ENCODE results near the gene PHACTR1. TPM values are rescaled to one million over a fixed set of nuclear protein-coding genes. Genes with fewer than 3 reads are reported as not detected.

PHACTR1 gene
- total RNA-seq, 1 donor from 2014 or later: 0.49 TPM

GRCh38 chr6:12947151-12947871, 230.7 kb downstream of the PHACTR1 start:
- no peak for DNase-seq (ENCODE audit: extremely low spot score in 2 of 2)
- no peak overlapping the region for H3K4me3 ChIP-seq
- no peaks in the 10 kb centered on the region for H3K36me3 ChIP-seq
- no peaks in the 10 kb centered on the region for H3K9me3 ChIP-seq
- H3K27me3 ChIP-seq: no peaks in the 10 kb centered on the region
- intact Hi-C loops (cut with DNase I): no loop called here
- no peak for TF ChIP-seq CTCF (IDR thresholded peaks at IDR 0.05)
- TF ChIP-seq POLR2A (IDR thresholded peaks at IDR 0.05): no peak
- TF ChIP-seq POLR2AphosphoS5 (IDR thresholded peaks at IDR 0.05; ENCODE audit: insufficient read depth in 1 of 2, low read depth in 1 of 2): no peak
- no peaks in the 10 kb centered on the region for H3K4me1 ChIP-seq
- no peak overlapping the region for H3K27ac ChIP-seq

- TF ChIP-seq POLR2A (IDR thresholded peaks at IDR 0.05) (no peak), POLR2AphosphoS5 (IDR thresholded peaks at IDR 0.05; ENCODE audit: insufficient read depth in 1 of 2, low read depth in 1 of 2) (no peak), CTCF (IDR thresholded peaks at IDR 0.05) (no peak)
- Histone ChIP-seq H3K4me1 (no peaks in the 10 kb centered on the region), H3K9me3 (no peaks in the 10 kb centered on the region), H3K27ac (no peak overlapping the region), H3K36me3 (no peaks in the 10 kb centered on the region), H3K4me3 (no peak overlapping the region), H3K27me3 (no peaks in the 10 kb centered on the region)
- no peak for DNase-seq (ENCODE audit: extremely low spot score in 2 of 2)
- intact Hi-C loops (cut with DNase I): no loop called here
These were observed 231.4 kb downstream of the PHACTR1 start for GRCh38 chr6:12947967-12948366.

GRCh38 chr6:12950976-12951375, 234.4 kb downstream of the PHACTR1 start:
- Histone ChIP-seq H3K9me3 (no peaks in the 10 kb centered on the region), H3K27ac (no peak overlapping the region), H3K4me1 (no peaks in the 10 kb centered on the region), H3K4me3 (no peak overlapping the region), H3K36me3 (no peaks in the 10 kb centered on the region), H3K27me3 (no peaks in the 10 kb centered on the region)
- intact Hi-C loops (cut with DNase I): no loop called here
- DNase-seq (ENCODE audit: extremely low spot score in 2 of 2): no peak
- no peak for TF ChIP-seq POLR2AphosphoS5 (IDR thresholded peaks at IDR 0.05; ENCODE audit: insufficient read depth in 1 of 2, low read depth in 1 of 2)
- no peak for TF ChIP-seq CTCF (IDR thresholded peaks at IDR 0.05)
- TF ChIP-seq POLR2A (IDR thresholded peaks at IDR 0.05): no peak

- intact Hi-C loops (cut with DNase I): no loop called here
- Histone ChIP-seq H3K36me3 (no peaks in the 10 kb centered on the region), H3K27me3 (no peaks in the 10 kb centered on the region), H3K9me3 (no peaks in the 10 kb centered on the region), H3K4me3 (no peak overlapping the region), H3K4me1 (peaks cover under 1% of the 10 kb centered on the region), H3K27ac (no peak overlapping the region)
- TF ChIP-seq POLR2A (IDR thresholded peaks at IDR 0.05) (no peak), POLR2AphosphoS5 (IDR thresholded peaks at IDR 0.05; ENCODE audit: insufficient read depth in 1 of 2, low read depth in 1 of 2) (no peak), CTCF (IDR thresholded peaks at IDR 0.05) (no peak)
- no peak for DNase-seq (ENCODE audit: extremely low spot score in 2 of 2)
These were observed 234.8 kb downstream of the PHACTR1 start for GRCh38 chr6:12951415-12951814.

GRCh38 chr6:12952318-12952717, 235.8 kb downstream of the PHACTR1 start:
- TF ChIP-seq POLR2A (IDR thresholded peaks at IDR 0.05) (no peak), CTCF (IDR thresholded peaks at IDR 0.05) (no peak), POLR2AphosphoS5 (IDR thresholded peaks at IDR 0.05; ENCODE audit: insufficient read depth in 1 of 2, low read depth in 1 of 2) (no peak)

More at GRCh38 chr6:12952318-12952717, 235.8 kb downstream of the PHACTR1 start:
- H3K27ac ChIP-seq: no peak overlapping the region
- intact Hi-C loops (cut with DNase I): no loop called here
- no peaks in the 10 kb centered on the region for H3K9me3 ChIP-seq
- no peaks in the 10 kb centered on the region for H3K36me3 ChIP-seq
- H3K4me3 ChIP-seq: no peak overlapping the region
- no peaks in the 10 kb centered on the region for H3K27me3 ChIP-seq
- DNase-seq (ENCODE audit: extremely low spot score in 2 of 2): no peak
- H3K4me1 ChIP-seq: peaks cover 8% of the 10 kb centered on the region
